ENCODE measurements around the gene FRMD6.

DNA sequence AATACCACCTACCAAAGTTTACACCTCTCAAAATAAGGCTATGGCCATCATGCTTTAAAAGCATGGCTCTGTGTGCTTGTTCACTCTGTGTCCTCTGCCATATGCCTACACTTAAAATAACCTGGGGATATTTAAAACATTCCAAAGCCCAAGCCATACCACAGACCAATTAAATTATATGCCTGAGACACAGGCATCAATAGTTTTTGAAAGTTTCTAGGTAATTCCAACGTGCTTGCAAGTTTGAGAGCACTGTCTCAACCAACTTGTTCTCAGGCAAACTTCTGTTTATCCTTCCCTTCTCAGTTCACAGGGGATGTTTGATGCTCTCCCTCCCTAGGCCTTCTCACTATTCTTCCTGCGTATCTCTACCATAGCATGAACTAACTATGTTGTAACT, 3.4 kb upstream of the FRMD6 start:
- no peak for TF ChIP-seq ZNF274 (IDR thresholded peaks at IDR 0.05; ENCODE audit: low read depth, low read length)
- no peak for TF ChIP-seq YY1 (IDR thresholded peaks at IDR 0.05; ENCODE audit: insufficient read depth, insufficient read length)
- TF ChIP-seq SUZ12 (IDR thresholded peaks at IDR 0.05; ENCODE audit: extremely low read depth, insufficient read depth, insufficient read length): no peak
